PFSK-1 (cell line): ENCODE results near the gene DRGX.

Experiments used
- POLR2AphosphoS5 ChIP-seq: IDR thresholded peaks from 2 replicates; pipeline ENCODE4 v1.6.1; 2012; ENCODE audit warnings: low read depth, mild to moderate bottlenecking, control low read depth, low read length, moderate library complexity
- REST ChIP-seq, 2 experiments: IDR thresholded peaks; 2 replicates each; pipeline versions ENCODE4 v1.6.1 to v1.8.0; 2011 to 2012; ENCODE audit warnings: low read depth in 2 of 2, low read length in 2 of 2, control low read depth in 1 of 2, inconsistent platforms in 1 of 2, mild to moderate bottlenecking in 1 of 2, moderate library complexity in 1 of 2; ENCODE audit not compliant: insufficient read depth in 1 of 2
- SIN3A ChIP-seq: IDR thresholded peaks from 2 replicates; pipeline ENCODE4 v1.6.1; 2012; ENCODE audit warnings: mild to moderate bottlenecking, low read length, moderate library complexity, borderline replicate concordance; ENCODE audit not compliant: insufficient read depth
- TAF1 ChIP-seq: IDR thresholded peaks from 2 replicates; pipeline ENCODE4 v1.6.1; 2012; ENCODE audit warnings: low read length, control low read depth, borderline replicate concordance; ENCODE audit not compliant: insufficient read depth

- TF ChIP-seq TAF1 (no peak), REST (IDR thresholded peaks at IDR 0.05; ENCODE audit: insufficient read depth in 1 of 2, low read depth in 2 of 2, low read length in 2 of 2) (no peak), POLR2AphosphoS5 (no peak), SIN3A (no peak)
These were observed 13.9 kb upstream of the DRGX start for GRCh38 chr10:49409755-49410154.
